NCI-H1105 treated with DMSO at 0.1 percent for 48 hours (cell line): Measurements from ENCODE around the gene PGAM2.

Experiments
- DNase-seq: peaks from one replicate; lab custom pipeline; 2025; lab: John Stamatoyannopoulos, UW

The PGAM2 gene

GRCh38 chr7:44103566-44103922 lies 38.2 kb upstream of the PGAM2 start:
- no peak for DNase-seq

DNA sequence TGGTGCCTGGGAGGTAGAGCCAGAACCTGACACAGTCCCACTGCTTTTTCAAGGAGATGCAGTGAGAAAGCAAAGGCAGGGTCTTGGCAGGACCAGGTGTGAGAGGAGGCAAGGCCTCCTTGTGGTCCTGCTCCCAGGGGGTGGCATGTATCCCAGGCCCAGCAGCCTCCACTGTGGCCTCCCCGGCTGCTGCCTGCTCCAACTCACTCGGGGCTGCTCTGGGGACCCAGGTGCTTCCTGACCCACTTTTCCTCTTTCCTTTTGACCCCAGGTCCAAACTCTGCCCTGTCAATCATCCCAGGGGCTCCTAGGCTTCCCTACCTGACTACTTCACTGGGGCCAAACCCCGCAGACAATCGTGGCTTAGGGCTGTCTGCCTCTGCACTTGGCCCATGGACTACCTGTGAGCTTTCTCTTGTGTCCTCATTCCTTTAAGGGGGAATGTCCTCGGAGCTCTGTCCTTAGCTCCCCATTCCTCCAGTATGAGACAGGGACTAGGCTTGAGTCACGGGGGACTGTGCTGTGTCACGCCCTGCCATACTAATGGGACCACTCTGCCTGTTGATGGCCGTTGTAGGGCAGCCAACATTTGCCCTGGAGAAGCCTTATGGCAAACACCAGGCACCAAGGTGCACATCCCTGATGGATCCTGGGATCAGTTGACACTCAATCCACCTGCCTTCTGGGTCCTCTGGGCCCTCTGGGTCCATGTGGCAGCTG lies 37.6 kb upstream of the PGAM2 start:
- DNase-seq, result no peak

DNA sequence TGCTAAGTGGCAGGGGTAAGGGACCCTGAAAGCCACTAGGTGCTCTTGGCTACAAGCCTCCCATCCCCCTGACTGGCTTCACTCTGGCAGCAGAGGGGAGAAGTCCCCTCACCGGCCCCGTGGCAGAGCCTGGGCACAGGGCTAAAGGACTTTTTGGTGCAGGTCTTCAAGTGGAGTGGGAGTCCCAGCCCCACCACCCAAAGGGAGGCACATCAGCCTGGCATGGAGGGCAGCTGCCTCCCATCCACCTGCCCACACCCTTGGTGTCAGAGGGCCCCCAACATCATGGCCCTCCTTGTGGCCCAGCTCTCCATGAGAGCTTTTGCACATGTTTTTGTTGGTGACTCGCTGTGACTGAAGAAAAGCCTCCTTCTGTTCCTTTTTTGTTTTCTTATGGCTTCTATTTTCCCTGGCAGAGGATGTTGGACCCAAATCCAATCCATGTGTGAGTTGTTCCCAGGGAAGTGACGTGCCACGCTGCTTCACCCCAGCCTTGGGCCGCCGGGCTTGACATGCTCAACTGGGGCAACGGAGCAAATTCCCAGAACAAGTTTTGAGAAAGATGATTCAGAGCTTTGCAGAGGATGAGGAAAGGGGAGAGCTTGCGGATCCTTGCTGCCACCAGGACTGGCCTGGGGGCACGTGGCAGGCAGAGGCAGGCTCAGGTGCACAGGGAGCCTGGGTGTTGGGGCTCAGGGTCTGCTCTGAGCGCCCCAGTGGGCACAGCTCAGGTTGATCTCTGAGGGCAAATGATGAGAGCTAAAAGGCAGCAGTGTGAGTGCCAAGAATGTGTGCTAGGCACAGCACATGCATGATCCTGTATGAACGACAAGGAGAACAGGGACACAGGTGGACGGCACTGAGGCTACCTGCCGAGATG lies 36.8 kb upstream of the PGAM2 start:
- no peak for DNase-seq

GRCh38 chr7:44101303-44101965 lies 36.1 kb upstream of the PGAM2 start:
- no peak for DNase-seq

GRCh38 chr7:44100458-44101302 lies 35.3 kb upstream of the PGAM2 start:
- DNase-seq, result no peak

GRCh38 chr7:44099669-44100068 lies 34.3 kb upstream of the PGAM2 start:
- DNase-seq, result no peak

- no peak for DNase-seq
Measured at GRCh38 chr7:44098092-44099068, 33.0 kb upstream of the PGAM2 start.

- DNase-seq, result no peak
Measured at GRCh38 chr7:44097064-44097932, 31.9 kb upstream of the PGAM2 start.

DNA sequence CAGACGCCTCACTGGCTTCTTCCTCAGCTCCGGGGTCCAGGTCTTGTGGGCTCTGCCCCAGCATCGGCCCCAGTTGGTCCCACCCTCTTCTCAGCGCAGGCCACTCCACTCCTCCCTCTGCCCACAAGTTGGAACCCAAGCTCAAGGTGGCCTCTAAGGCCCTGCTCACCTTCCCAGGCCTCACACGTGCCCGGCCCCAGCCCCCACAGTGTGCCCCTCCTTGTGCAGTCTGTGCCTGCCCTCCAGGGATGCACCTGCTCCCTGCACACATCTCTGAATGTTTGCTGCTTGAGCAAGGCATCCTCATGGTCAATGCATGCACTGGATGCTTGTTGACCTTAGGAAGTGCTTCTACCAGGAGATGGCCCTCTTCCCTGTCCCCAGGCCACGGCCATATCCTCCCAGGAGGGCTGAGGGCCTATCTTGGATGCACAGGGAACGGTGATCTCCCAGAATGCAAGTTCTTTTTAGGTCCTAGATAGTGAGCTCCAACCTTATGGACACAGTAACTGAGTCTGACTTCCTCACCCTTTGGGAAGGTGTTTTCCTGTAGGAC lies 31.0 kb upstream of the PGAM2 start:
- no peak for DNase-seq

GRCh38 chr7:44095781-44096180 lies 30.4 kb upstream of the PGAM2 start:
- no peak for DNase-seq

GRCh38 chr7:44094883-44095592 lies 29.7 kb upstream of the PGAM2 start:
- no peak for DNase-seq

- no peak for DNase-seq
Measured at GRCh38 chr7:44094365-44094764, 29.0 kb upstream of the PGAM2 start.

GRCh38 chr7:44093102-44093641 lies 27.8 kb upstream of the PGAM2 start:
- no peak for DNase-seq

DNA sequence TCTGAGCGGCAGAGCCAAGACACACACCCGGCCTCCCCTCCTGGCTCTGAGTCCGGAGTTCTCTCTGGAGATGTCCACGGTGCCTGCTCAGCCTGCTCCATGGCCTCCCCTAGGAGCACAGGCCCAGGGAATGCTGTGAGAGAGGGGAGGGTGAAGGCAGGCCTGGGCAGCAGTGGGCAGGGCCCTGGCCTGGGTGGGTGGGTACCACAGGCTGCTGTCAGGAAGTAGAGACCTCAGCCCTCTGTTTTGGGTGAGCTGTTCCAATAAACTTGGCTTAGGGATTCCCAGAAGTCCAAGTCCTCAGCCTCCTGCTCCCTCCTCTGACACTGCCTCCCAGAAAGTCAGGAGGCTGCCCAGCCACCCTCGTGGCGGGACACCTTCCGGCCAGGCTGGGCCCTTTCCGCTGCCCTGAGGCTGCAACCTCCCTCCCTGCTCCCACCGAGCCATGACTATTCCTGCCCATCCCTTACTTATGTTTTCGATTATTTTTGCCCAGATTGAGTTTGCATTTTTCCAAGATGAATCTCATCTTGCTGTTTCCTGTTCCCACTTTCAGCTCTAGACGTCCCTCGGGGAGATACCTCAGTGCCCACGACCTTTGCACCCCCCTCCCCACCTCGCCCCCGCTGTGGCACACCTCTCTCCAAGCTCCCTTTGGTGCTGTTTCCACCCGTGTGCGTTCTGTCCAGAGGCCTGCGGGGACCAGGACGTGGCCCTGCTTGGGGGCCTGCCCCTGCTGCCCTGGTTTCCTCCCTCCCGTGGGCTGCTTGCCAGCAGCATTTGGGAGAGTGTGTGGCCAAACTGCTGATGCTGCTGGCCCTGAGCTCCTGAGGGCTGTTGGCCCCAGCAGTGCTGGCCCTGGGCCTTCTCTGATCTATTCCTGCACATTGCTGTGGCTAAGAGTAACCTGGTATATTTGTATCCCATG lies 22.8 kb upstream of the PGAM2 start:
- DNase-seq, result no peak

DNA sequence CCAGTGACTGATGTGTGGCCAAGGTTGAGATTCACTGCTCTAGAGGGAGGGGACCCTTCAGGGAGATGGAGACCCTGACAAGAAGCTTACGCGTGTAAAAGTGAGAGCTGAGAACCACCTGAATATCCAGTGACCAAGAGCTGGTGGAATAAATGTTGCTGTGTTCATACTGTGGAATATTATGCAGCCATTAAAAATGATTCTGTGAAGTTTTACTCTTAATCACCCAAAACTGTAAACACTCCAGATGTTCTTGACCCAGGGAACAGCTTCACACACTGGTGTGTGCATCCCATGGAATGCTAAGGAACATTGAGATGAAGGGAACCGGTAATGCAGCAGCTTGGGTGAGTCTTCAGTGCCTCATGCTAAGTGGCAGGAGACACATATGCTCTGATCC lies 21.3 kb upstream of the PGAM2 start:
- no peak for DNase-seq

GRCh38 chr7:44085546-44085945 lies 20.2 kb upstream of the PGAM2 start:
- no peak for DNase-seq

GRCh38 chr7:44084701-44085100 lies 19.3 kb upstream of the PGAM2 start:
- no peak for DNase-seq
